IMR-90 (cell line): ENCODE data around the gene TRPM6. TPM values are rescaled to one million over a fixed set of nuclear protein-coding genes. Genes with fewer than 3 reads are reported as not detected.

ENCODE experiments used
- ATAC-seq: fragments of 200-7000 bp; cut with Tn5 transposase; 2 replicates; pipeline ENCODE4 v1.9.1; 2020; ENCODE audit warnings: low read depth, mild to moderate bottlenecking, moderate library complexity
- BruUV-seq: library from RNA; stranded (reverse); fragments of 400-500 nt; replicated peaks from 2 replicates; lab custom pipeline; 2021; lab: Mats Ljungman, UMichigan
- CTCF ChIA-PET: fragments of 300-600 bp; formaldehyde crosslinking; extraction: SDS; loops from one replicate; lab custom pipeline; 2021; ENCODE audit warnings: antibody characterized with exemption; lab: Yijun Ruan, JAX
- POLR2A ChIA-PET: fragments of 300-600 bp; sonication (Branson Sonifier 250); formaldehyde crosslinking; loops from one replicate; lab custom pipeline; 2022; ENCODE audit warnings: antibody characterized with exemption; ENCODE audit not compliant: unreplicated experiment; lab: Charles Lee
- DNase-seq: peaks from one replicate; pipeline ENCODE4 v3.0.0; 2013
- H2AFZ ChIP-seq: replicated peaks from 2 replicates; pipeline ENCODE3; 2013; ENCODE audit warnings: low read length, mild to moderate bottlenecking; ENCODE audit not compliant: poor library complexity
- H2AK5ac ChIP-seq: 2 replicates; pipeline ENCODE4 v1.6.1; 2013; ENCODE audit warnings: low read depth, low read length, inconsistent platforms
- H2AK9ac ChIP-seq: replicated peaks from 2 replicates; pipeline ENCODE3; 2013; ENCODE audit warnings: mild to moderate bottlenecking, low read depth, low read length, moderate library complexity; ENCODE audit not compliant: poor library complexity
- H2BK120ac ChIP-seq: 2 replicates; pipeline ENCODE4 v1.6.1; 2013; ENCODE audit warnings: low read depth, low read length, inconsistent platforms
- H2BK15ac ChIP-seq: 3 replicates; pipeline ENCODE4 v1.6.1; 2013; ENCODE audit warnings: low read depth, low read length, inconsistent platforms
- H2BK20ac ChIP-seq: 2 replicates; pipeline ENCODE4 v1.6.1; 2013; ENCODE audit warnings: low read depth, mild to moderate bottlenecking, inconsistent platforms, low read length, moderate library complexity
- H2BK5ac ChIP-seq: 2 replicates; pipeline ENCODE4 v1.6.1; 2013; ENCODE audit warnings: mild to moderate bottlenecking, low read depth, low read length, inconsistent platforms; ENCODE audit not compliant: poor library complexity, severe bottlenecking
- H3K14ac ChIP-seq: replicated peaks from 2 replicates; pipeline ENCODE4 v1.6.1; 2013; ENCODE audit warnings: low read depth, low read length, inconsistent platforms
- H3K18ac ChIP-seq: 2 replicates; pipeline ENCODE4 v1.6.1; 2013; ENCODE audit warnings: low read depth, low read length, control low read depth
- H3K23ac ChIP-seq: 2 replicates; pipeline ENCODE4 v1.6.1; 2013; ENCODE audit warnings: low read depth, low read length, inconsistent platforms
- H3K27ac ChIP-seq: 2 replicates; pipeline ENCODE4 v1.5.1; 2013; ENCODE audit warnings: mild to moderate bottlenecking, control low read depth, low read length; ENCODE audit not compliant: insufficient read depth
- H3K27me3 ChIP-seq: 2 replicates; pipeline ENCODE4 v1.6.1; 2013; ENCODE audit warnings: low read length; ENCODE audit not compliant: control insufficient read depth, insufficient read depth
- H3K36me3 ChIP-seq: 2 replicates; pipeline ENCODE4 v1.6.1; 2013; ENCODE audit warnings: low read length, mixed read lengths; ENCODE audit not compliant: control insufficient read depth, insufficient read depth
- H3K4ac ChIP-seq: 2 replicates; pipeline ENCODE4 v1.6.1; 2013; ENCODE audit warnings: low read depth, low read length, inconsistent platforms
- H3K4me1 ChIP-seq: 2 replicates; pipeline ENCODE4 v1.6.1; 2013; ENCODE audit warnings: low read length, mixed read lengths; ENCODE audit not compliant: control insufficient read depth, insufficient read depth
- H3K4me2 ChIP-seq: 2 replicates; pipeline ENCODE4 v1.6.1; 2013; ENCODE audit warnings: low read depth, mild to moderate bottlenecking, control low read depth, low read length, moderate library complexity
- H3K4me3 ChIP-seq: 2 replicates; pipeline ENCODE4 v1.5.1; 2013; ENCODE audit warnings: low read depth, mild to moderate bottlenecking, control low read depth, low read length, moderate library complexity; ENCODE audit not compliant: insufficient read depth
- H3K56ac ChIP-seq: 2 replicates; pipeline ENCODE4 v1.6.1; 2013; ENCODE audit warnings: low read length, inconsistent platforms; ENCODE audit not compliant: insufficient read depth; ENCODE audit errors: extremely low read depth
- H3K79me1 ChIP-seq, 2 experiments: 2 replicates each; pipeline ENCODE4 v1.6.1; 2013; ENCODE audit warnings: low read length in 2 of 2, inconsistent platforms in 1 of 2, low read depth in 1 of 2
- H3K9ac ChIP-seq: 2 replicates; pipeline ENCODE4 v1.6.1; 2013; ENCODE audit warnings: low read depth, low read length, control low read depth
- H3K9me1 ChIP-seq: 2 replicates; pipeline ENCODE4 v1.6.1; 2013; ENCODE audit warnings: low read length, inconsistent platforms; ENCODE audit not compliant: insufficient read depth
- H3K9me3 ChIP-seq: 2 replicates; pipeline ENCODE4 v1.6.1; 2013; ENCODE audit warnings: low read length; ENCODE audit not compliant: control insufficient read depth, insufficient read depth
- H4K20me1 ChIP-seq: 2 replicates; pipeline ENCODE4 v1.6.1; 2013; ENCODE audit warnings: low read length, inconsistent platforms; ENCODE audit not compliant: insufficient read depth
- H4K5ac ChIP-seq: 2 replicates; pipeline ENCODE4 v1.6.1; 2013; ENCODE audit warnings: mild to moderate bottlenecking, low read depth, low read length, control low read depth
- H4K8ac ChIP-seq, 2 experiments: 2 replicates each; pipeline ENCODE4 v1.6.1; 2013; ENCODE audit warnings: low read depth in 2 of 2, low read length in 2 of 2, control low read depth in 1 of 2, inconsistent platforms in 1 of 2
- H4K91ac ChIP-seq: 2 replicates; pipeline ENCODE4 v1.6.1; 2013; ENCODE audit warnings: low read depth, low read length, inconsistent platforms; ENCODE audit not compliant: insufficient read depth
- BHLHE40 ChIP-seq: fragments of 150-350 bp; IDR thresholded peaks from 2 replicates; pipeline ENCODE4 v1.6.1; 2016; ENCODE audit warnings: mild to moderate bottlenecking, low read depth, low read length
- CEBPB ChIP-seq: IDR thresholded peaks from 2 replicates; pipeline ENCODE4 v1.6.1; 2012; ENCODE audit warnings: low read depth, low read length, improper control_type of control experiment
- FOS ChIP-seq: fragments of 150-350 bp; IDR thresholded peaks from 2 replicates; pipeline ENCODE4 v1.6.1; 2016; ENCODE audit warnings: low read depth, low read length
- MAFK ChIP-seq: IDR thresholded peaks from 2 replicates; pipeline ENCODE4 v1.6.1; 2012; ENCODE audit warnings: low read depth, low read length, improper control_type of control experiment
- MAZ ChIP-seq: IDR thresholded peaks from 2 replicates; pipeline ENCODE4 v1.6.1; 2012; ENCODE audit warnings: low read depth, mild to moderate bottlenecking, low read length, improper control_type of control experiment, moderate library complexity, borderline replicate concordance
- MXI1 ChIP-seq: IDR thresholded peaks from 2 replicates; pipeline ENCODE4 v1.6.1; 2012; ENCODE audit warnings: low read depth, mild to moderate bottlenecking, low read length, moderate library complexity, borderline replicate concordance
- NFE2L2 ChIP-seq: fragments of 150-350 bp; IDR thresholded peaks from 2 replicates; pipeline ENCODE4 v1.6.1; 2016; ENCODE audit warnings: low read depth, mild to moderate bottlenecking, low read length
- POLR2A ChIP-seq: IDR thresholded peaks from 2 replicates; pipeline ENCODE4 v1.6.1; 2012; ENCODE audit warnings: mild to moderate bottlenecking, low read depth, low read length
- RAD21 ChIP-seq: IDR thresholded peaks from 2 replicates; pipeline ENCODE4 v1.6.1; 2012; ENCODE audit warnings: low read length, improper control_type of control experiment
- RCOR1 ChIP-seq: IDR thresholded peaks from 2 replicates; pipeline ENCODE4 v1.6.1; 2012; ENCODE audit warnings: mild to moderate bottlenecking, low read length, improper control_type of control experiment; ENCODE audit not compliant: insufficient replicate concordance
- RFX5 ChIP-seq: IDR thresholded peaks from 2 replicates; pipeline ENCODE4 v1.8.0; 2012; ENCODE audit warnings: low read depth, mild to moderate bottlenecking, low read length, moderate library complexity
- WGBS, 2 experiments: methylation state at CpG; one replicate each; pipeline versions ENCODE4 v1.1.5 to v1.1.7; 2013; ENCODE audit warnings: missing lambda C conversion rate in 2 of 2; ENCODE audit not compliant: insufficient read length in 1 of 2; ENCODE audit errors: extremely low coverage in 2 of 2; 5-methylcytosine and 5-hydroxymethylcytosine counted together
- dilution Hi-C: fragments of 300-500 bp; cut with HindIII; formaldehyde crosslinking; loops from one replicate; pipeline ENCODE4 v1.14.3; 2018; ENCODE audit warnings: low sequenced_read_pairs; ENCODE audit not compliant: unreplicated experiment
- in situ Hi-C: fragments of 300-500 bp; cut with MboI; formaldehyde crosslinking; loops from 3 replicates; pipeline ENCODE4 v1.14.3; 2019; ENCODE audit warnings: low sequenced_read_pairs, inconsistent platforms, mixed read lengths
- intact Hi-C: fragments of 100-400 bp; cut with micrococcal nuclease; formaldehyde crosslinking; loops from 2 replicates; pipeline ENCODE4 v1.10.0; 2022
- polyA plus RNA-seq, 3 experiments: library from polyadenylated mRNA; depleted of rRNA; stranded (reverse); fragments of >200 nt; gene quantifications; 2 replicates each; pipeline ENCODE4 v1.2.3, GENCODE V29; 2012; ENCODE audit warnings: low replicate concordance in 1 of 3
- total RNA-seq: library from RNA; depleted of rRNA; stranded (reverse); fragments of >200 nt; gene quantifications from 2 replicates; pipeline ENCODE4 v1.2.3, GENCODE V29; 2012
- TF ChIP-seq, protein P1 (sequence below): conservative IDR thresholded peaks from 2 replicates; pipeline ENCODE4 v1.5.1; 2012; ENCODE audit warnings: mild to moderate bottlenecking, low read depth, low read length, improper control_type of control experiment
- TF ChIP-seq, protein P2 (sequence below): fragments of 150-350 bp; IDR thresholded peaks from 2 replicates; pipeline ENCODE4 v1.6.1; 2017; ENCODE audit warnings: mild to moderate bottlenecking, antibody characterized with exemption, low read length, low read depth

Gene TRPM6
- total and polyA plus RNA-seq, 2 of the 4 experiments (the other 2 are of a cell fraction) = under 0.01 to 0.02 TPM

DNA sequence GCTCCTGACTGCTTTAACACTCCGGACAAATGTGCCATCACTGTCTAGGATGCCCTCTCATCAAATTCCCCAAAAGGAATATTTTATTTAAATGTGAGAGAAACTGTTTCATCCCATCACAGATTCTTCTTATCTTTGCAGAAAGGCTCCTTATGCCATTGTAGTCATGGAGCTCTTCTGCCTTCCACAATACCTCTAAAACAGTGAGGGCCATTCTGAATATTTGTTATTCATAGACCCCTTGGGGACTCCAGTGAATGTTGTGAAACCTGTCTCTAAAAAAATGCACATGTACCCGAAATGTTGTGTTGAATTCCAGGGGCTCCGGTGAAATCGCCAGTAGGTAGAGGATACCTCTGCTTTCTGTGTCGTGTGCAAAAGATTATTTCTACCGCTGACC is 213.6 kb downstream of the TRPM6 start:
- in situ Hi-C loops (no loop called here), intact Hi-C loops (no loop called here), dilution Hi-C loops (no loop called here)
- Histone ChIP-seq H3K4me1 (no peaks in the 10 kb centered on the region), H2AK5ac (no peak overlapping the region), H3K9me3 (no peaks in the 10 kb centered on the region), H3K27ac (no peak overlapping the region), H3K4me3 (no peak overlapping the region), H4K91ac (no peak overlapping the region), H3K9me1 (no peaks in the 10 kb centered on the region), H3K18ac (no peak overlapping the region), H3K56ac (no peak overlapping the region), H2BK120ac (no peak overlapping the region), H4K5ac (no peak overlapping the region), H4K20me1 (no peaks in the 10 kb centered on the region), H3K4me2 (no peak overlapping the region), H3K23ac (no peak overlapping the region), H3K27me3 (no peaks in the 10 kb centered on the region), H2BK5ac (no peak overlapping the region), H3K36me3 (no peaks in the 10 kb centered on the region), H2BK15ac (no peak overlapping the region), H2AK9ac (no peak overlapping the region), H4K8ac (no peak overlapping the region), H3K4ac (no peak overlapping the region), H3K9ac (no peak overlapping the region), H3K79me1 (no peaks in the 10 kb centered on the region), H2AFZ (no peak overlapping the region), H3K14ac (no peak overlapping the region), H2BK20ac (no peak overlapping the region)
- no TSS peak for BruUV-seq
- WGBS, 2 experiments = 40% methylated on average over 1 of the region's 6 CpGs; no CpG with 5 or more reads in 1 of the 2 experiments
- POLR2A ChIA-PET = no interaction called here
- ATAC-seq = no peak
- TF ChIP-seq MAFK (no peak), RFX5 (no peak), MXI1 (no peak), BHLHE40 (no peak), RCOR1 (no peak), MAZ (no peak), NFE2L2 (no peak), RAD21 (no peak), CEBPB (no peak), POLR2A (no peak), FOS (no peak)
- TF ChIP-seq, protein P1, sequence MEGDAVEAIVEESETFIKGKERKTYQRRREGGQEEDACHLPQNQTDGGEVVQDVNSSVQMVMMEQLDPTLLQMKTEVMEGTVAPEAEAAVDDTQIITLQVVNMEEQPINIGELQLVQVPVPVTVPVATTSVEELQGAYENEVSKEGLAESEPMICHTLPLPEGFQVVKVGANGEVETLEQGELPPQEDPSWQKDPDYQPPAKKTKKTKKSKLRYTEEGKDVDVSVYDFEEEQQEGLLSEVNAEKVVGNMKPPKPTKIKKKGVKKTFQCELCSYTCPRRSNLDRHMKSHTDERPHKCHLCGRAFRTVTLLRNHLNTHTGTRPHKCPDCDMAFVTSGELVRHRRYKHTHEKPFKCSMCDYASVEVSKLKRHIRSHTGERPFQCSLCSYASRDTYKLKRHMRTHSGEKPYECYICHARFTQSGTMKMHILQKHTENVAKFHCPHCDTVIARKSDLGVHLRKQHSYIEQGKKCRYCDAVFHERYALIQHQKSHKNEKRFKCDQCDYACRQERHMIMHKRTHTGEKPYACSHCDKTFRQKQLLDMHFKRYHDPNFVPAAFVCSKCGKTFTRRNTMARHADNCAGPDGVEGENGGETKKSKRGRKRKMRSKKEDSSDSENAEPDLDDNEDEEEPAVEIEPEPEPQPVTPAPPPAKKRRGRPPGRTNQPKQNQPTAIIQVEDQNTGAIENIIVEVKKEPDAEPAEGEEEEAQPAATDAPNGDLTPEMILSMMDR = no peak
- TF ChIP-seq, protein P2, sequence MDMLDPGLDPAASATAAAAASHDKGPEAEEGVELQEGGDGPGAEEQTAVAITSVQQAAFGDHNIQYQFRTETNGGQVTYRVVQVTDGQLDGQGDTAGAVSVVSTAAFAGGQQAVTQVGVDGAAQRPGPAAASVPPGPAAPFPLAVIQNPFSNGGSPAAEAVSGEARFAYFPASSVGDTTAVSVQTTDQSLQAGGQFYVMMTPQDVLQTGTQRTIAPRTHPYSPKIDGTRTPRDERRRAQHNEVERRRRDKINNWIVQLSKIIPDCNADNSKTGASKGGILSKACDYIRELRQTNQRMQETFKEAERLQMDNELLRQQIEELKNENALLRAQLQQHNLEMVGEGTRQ = no peak
- DNase-seq = no peak
- CTCF ChIA-PET = no interaction called here
